Activated T-cell treated with anti-CD3 and anti-CD28 coated beads, Interleukin-2, amount 50 U/mL, for 72 hours (primary cell): ENCODE data around the gene FBLN2. TPM values are rescaled to one million over a fixed set of nuclear protein-coding genes. Genes with fewer than 3 reads are reported as not detected.

ENCODE experiments used
- ATAC-seq, 2 donors: fragments of 150-1000 bp; cut with Tn5 transposase; replicated peaks in 1 of 2; 2 replicates each; pipeline ENCODE4 v1.10.0; 2021; ENCODE audit warnings: moderate library complexity in 2 of 2, mild to moderate bottlenecking in 1 of 2
- DNase-seq, 2 donors: peaks; one replicate each; pipeline ENCODE4 v3.0.0; 2021 to 2022; ENCODE audit warnings: mixed read lengths in 1 of 2
- H3K27ac Mint-ChIP-seq: one replicate; pipeline ENCODE4 v1.8.0; 2022; ENCODE audit warnings: mild to moderate bottlenecking, moderate library complexity, mixed read lengths
- H3K27me3 Mint-ChIP-seq: one replicate; pipeline ENCODE4 v1.8.0; 2022; ENCODE audit warnings: low read depth, mixed read lengths
- H3K36me3 Mint-ChIP-seq, 2 donors: one replicate each; pipeline ENCODE4 v1.8.0; 2022; ENCODE audit warnings: mixed read lengths in 2 of 2, mild to moderate bottlenecking in 1 of 2; ENCODE audit not compliant: insufficient read depth in 2 of 2
- H3K4me1 Mint-ChIP-seq: one replicate; pipeline ENCODE4 v1.8.0; 2022; ENCODE audit warnings: low read depth, mixed read lengths
- H3K4me3 Mint-ChIP-seq, 2 donors: one replicate each; pipeline ENCODE4 v1.8.0; 2022; ENCODE audit warnings: mild to moderate bottlenecking in 2 of 2, mixed read lengths in 2 of 2, moderate library complexity in 2 of 2
- H3K9me3 Mint-ChIP-seq, 2 donors: one replicate each; pipeline ENCODE4 v1.8.0; 2022; ENCODE audit warnings: mixed read lengths in 2 of 2
- total RNA-seq, 2 donors: library from RNA; stranded (reverse); gene quantifications; one replicate each; pipeline ENCODE4 v1.2.3, GENCODE V29; 2022

FBLN2 gene
- total RNA-seq, 2 donors from 2014 or later: 0.49 to 1.1 TPM

DNA sequence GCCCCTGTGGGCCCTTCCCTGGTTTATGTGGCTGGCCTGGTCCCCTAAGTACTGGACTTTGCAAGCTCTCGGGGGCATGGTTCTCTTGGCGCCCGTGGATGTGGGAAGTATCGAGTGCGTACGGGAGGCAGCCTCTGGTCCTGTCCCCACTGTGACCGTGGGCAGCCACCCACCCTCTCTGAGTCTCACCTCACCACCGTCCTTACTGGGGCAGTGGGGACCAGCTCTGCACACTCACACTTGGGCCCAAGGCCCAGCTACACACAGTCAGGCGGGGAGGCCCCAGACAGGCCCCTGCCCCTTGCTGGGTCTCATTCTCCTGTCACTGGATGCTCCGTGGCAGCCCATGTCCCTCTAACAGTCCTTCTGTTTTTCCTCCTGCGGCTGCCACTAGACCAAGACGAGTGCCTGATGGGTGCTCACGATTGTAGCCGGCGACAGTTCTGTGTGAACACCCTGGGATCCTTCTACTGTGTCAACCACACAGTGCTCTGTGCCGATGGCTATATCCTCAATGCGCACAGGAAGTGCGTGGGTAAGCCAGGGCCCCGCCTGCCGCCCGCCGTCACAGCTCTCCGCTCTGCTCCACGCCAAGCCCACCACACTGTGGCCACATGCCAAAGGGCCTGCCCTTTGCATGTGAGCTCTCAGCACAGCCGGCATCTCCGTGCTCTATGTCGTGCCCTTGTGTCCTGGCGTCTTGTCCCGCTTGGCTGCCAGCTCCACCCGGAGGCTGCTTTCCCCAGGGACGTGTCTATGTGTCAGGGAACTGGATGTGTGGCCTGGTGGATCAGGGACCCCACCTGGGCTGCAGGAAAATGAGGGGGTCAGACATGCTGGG is 72.7 kb downstream of the FBLN2 start:
- H3K36me3 Mint-ChIP-seq: no peaks in the 10 kb centered on the region
- peak; percentile 83 to 91 for ATAC-seq
- H3K4me3 Mint-ChIP-seq: peak overlapping the region; percentile 56 to 72

DNA sequence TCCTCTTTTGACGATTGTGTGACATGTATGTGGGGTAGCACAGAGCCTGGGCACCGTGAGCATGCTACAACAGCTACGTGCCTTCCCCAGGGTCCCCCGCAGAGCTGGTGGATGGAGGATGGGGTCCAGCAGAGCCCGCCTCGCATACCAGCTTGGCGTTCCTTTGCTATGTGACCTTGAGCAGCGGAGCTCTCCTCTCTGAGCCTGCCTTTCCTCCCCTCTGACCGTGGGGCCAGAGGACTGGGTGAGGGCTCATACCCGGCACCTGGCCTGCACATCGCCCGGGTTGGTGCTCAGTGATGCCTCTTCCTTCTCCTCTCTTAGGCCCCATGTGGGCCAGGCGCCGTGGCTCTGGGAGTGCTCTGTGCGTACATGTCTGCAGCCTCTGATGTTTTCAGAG is 73.4 kb downstream of the FBLN2 start:
- DNase-seq (no peak), ATAC-seq (no peak)
- Mint-ChIP-seq H3K27ac (no peak overlapping the region), H3K9me3 (no peaks in the 10 kb centered on the region), H3K4me1 (peaks cover 6% of the 10 kb centered on the region), H3K4me3 (no peak overlapping the region), H3K36me3 (no peaks in the 10 kb centered on the region), H3K27me3 (no peaks in the 10 kb centered on the region)

More for the DNA sequence above, 72.7 kb downstream of the FBLN2 start:
- peaks cover 0 to 3% of the 10 kb centered on the region in 2 donors for H3K9me3 Mint-ChIP-seq
- H3K4me1 Mint-ChIP-seq: peaks cover 6% of the 10 kb centered on the region
- no peaks in the 10 kb centered on the region for H3K27me3 Mint-ChIP-seq
- peak overlapping the region; percentile 69 for H3K27ac Mint-ChIP-seq
- peak; percentile 17 to 34 for DNase-seq

DNA sequence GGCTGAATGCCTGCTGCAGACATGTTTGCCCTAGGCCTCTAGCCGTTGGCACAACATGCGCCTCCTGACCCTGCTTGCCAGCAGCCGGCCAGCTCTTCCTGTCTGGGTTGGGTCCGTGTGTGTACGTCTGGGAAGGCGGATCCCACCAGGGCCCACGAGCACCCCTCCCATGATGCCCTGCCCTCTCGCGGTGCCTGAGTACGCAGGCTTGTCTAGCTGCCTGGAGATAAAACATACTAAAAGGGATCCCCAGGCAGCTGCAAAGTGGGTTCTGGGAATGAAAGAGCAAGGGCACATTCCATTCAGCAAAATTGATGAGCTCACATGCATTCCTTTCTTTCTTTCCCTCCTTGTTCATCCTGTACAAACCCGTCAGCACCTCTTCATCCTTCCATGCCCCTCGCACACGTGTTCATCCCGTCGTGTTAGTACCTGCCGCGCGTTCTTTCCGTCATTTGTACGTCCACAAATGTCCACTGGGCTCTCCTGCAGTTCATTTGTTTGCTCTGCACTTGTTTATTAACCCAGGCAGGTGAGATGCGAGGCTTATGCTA is 74.3 kb downstream of the FBLN2 start:
- ATAC-seq: no peak
- Mint-ChIP-seq H3K36me3 (no peaks in the 10 kb centered on the region), H3K27ac (no peak overlapping the region)

DNA sequence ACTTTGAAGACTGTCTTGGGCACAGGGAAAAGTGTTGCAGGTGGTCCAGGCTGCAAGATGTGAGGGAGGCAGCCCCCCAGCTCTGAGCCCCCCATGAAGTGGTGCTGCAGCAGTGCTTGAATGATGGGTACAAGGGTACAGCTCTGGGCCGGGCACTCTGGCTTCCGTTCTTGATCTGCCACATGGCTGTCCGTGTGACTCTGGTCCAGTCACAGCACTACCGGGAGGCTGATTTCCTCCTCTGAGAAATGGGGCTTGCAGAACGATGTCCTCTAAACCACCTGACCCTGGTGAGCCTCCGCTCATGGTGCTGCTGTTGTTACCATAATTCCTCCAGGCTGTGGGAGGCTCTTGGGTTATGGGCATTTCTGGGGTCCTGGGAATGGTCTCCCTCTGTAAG is 75.1 kb downstream of the FBLN2 start:
- no peak overlapping the region for H3K4me3 Mint-ChIP-seq
- no peak for ATAC-seq
- H3K27ac Mint-ChIP-seq: no peak overlapping the region
- peaks cover 6% of the 10 kb centered on the region for H3K4me1 Mint-ChIP-seq
- no peaks in the 10 kb centered on the region for H3K36me3 Mint-ChIP-seq
- H3K9me3 Mint-ChIP-seq: no peaks in the 10 kb centered on the region
- H3K27me3 Mint-ChIP-seq: no peaks in the 10 kb centered on the region
- DNase-seq: no peak

More for the DNA sequence above, 74.3 kb downstream of the FBLN2 start:
- DNase-seq: no peak
- Mint-ChIP-seq H3K4me3 (no peak overlapping the region), H3K27me3 (no peaks in the 10 kb centered on the region), H3K4me1 (peaks cover 6% of the 10 kb centered on the region), H3K9me3 (no peaks in the 10 kb centered on the region)

DNA sequence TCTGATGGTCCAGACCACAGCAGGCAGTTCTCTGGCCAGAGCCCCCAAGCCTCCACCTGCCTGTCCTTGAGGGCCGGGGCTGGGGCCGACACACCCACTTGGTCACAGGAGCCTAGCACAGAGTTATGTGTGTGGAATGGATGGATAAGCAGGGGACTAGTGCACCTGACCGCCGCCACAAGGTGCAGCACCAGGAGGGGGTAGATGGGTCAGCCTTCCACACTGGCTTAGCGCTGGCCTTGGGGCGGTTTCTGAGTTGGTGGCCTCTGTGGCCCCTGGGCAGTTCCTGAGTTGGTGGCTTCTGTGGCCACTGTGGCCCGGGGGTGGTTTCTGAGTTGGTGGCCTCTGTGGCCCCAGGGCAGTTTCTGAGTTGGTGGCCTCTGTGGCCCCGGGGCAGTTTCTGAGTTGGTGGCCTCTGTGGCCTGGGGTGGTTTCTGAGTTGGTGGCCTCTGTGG is 75.8 kb downstream of the FBLN2 start:
- H3K4me3 Mint-ChIP-seq: no peak overlapping the region
- DNase-seq (no peak), ATAC-seq (no peak)
- H3K9me3 Mint-ChIP-seq: no peaks in the 10 kb centered on the region
- H3K27ac Mint-ChIP-seq: no peak overlapping the region
- H3K4me1 Mint-ChIP-seq: peaks cover 6% of the 10 kb centered on the region
- no peaks in the 10 kb centered on the region for H3K36me3 Mint-ChIP-seq
- no peaks in the 10 kb centered on the region for H3K27me3 Mint-ChIP-seq

DNA sequence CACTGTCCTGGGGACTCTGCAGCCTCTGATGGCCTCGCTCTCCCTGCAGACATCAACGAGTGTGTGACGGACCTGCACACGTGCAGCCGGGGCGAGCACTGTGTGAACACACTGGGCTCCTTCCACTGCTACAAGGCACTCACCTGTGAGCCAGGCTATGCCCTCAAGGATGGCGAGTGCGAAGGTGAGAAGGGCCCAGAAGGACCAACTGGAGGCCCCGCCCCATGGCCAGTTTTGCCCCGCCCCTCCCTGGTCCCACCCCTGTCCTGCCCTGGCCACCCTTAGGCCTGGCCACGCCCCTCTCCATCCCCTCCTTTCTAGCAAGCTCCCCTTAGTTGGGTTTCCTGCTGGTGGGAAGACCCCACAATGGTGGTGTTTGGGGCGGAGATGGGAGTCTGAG is 77.5 kb downstream of the FBLN2 start:
- no peak for ATAC-seq
- no peak overlapping the region for H3K27ac Mint-ChIP-seq
- no peaks in the 10 kb centered on the region for H3K9me3 Mint-ChIP-seq
- no peaks in the 10 kb centered on the region for H3K36me3 Mint-ChIP-seq
- no peak overlapping the region for H3K4me3 Mint-ChIP-seq
- DNase-seq: no peak
- no peaks in the 10 kb centered on the region for H3K27me3 Mint-ChIP-seq
- H3K4me1 Mint-ChIP-seq: peaks cover 5% of the 10 kb centered on the region

DNA sequence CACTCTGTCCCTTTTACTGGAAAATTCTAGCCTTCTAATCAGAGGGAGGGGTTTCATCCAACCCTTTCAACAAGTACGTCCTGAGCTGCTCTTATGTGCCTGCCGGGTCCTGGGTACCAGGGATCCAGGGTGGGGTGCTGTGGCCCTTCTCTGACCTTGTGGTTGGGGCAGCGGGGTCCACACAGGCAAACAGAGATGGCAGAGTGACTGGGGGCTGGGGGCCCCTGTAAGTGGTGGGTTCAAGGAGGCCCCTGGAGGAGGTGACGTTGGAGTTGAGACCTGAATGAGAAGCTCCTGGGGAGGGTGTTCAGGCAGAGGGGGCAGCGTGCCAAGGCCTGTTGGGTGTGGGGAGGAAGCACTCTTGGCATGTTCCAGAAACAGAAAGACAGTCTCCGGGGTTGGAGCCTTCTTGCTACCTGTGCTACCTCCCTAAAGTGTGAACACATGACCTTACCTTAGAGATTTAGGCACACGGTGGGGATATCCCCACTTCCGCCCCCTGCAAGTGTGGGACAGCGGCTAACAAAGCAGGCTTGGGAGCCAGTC is 78.1 kb downstream of the FBLN2 start:
- Mint-ChIP-seq H3K9me3 (no peaks in the 10 kb centered on the region), H3K27me3 (no peaks in the 10 kb centered on the region), H3K36me3 (no peaks in the 10 kb centered on the region), H3K4me1 (no peaks in the 10 kb centered on the region), H3K4me3 (no peak overlapping the region), H3K27ac (no peak overlapping the region)
- no peak for DNase-seq
- no peak for ATAC-seq

DNA sequence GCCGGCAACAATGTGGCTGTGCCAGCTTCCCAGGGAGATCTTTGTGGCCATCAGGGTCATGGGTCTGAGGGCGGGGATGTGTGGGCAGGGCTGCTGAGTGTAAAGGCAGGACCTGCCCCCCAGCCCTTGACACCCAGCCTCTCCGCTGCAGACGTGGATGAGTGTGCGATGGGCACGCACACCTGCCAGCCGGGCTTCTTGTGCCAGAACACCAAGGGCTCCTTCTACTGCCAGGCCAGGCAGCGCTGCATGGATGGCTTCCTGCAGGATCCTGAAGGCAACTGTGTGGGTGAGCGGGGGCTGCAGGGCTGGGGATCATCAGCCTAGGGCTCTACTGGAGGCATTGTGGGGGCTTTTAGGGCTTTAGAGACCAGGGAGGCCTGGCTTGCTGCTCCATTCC is 78.8 kb downstream of the FBLN2 start:
- no peak for ATAC-seq
- no peak overlapping the region for H3K27ac Mint-ChIP-seq

DNA sequence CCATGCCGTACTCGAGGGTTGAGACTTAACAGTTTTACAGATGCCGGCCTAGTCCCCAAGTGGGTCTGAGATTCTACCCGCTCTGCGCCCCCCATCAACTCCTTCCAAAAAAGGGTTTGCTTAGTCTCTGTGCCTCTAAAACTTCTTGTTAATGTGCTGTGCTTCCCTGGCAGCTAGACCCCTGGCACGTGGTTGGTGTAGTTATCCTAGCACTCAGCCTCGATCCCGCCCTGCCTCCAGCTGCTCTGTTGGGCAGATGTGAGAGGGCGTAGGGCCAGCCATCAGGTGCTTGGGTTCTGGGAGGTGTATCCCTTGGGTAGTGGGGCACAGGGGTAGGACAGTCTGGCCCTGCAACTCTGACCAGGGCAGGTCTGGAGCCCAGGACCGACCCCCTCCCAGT is 79.5 kb downstream of the FBLN2 start:
- H3K36me3 Mint-ChIP-seq: no peaks in the 10 kb centered on the region
- H3K27ac Mint-ChIP-seq: no peak overlapping the region
- H3K27me3 Mint-ChIP-seq: no peaks in the 10 kb centered on the region
- H3K4me1 Mint-ChIP-seq: no peaks in the 10 kb centered on the region
- no peaks in the 10 kb centered on the region for H3K9me3 Mint-ChIP-seq
- no peak overlapping the region for H3K4me3 Mint-ChIP-seq
- DNase-seq: no peak
- no peak for ATAC-seq

More for the DNA sequence above, 78.8 kb downstream of the FBLN2 start:
- Mint-ChIP-seq H3K27me3 (no peaks in the 10 kb centered on the region), H3K4me3 (no peak overlapping the region), H3K9me3 (no peaks in the 10 kb centered on the region), H3K36me3 (no peaks in the 10 kb centered on the region), H3K4me1 (no peaks in the 10 kb centered on the region)
- DNase-seq: no peak

DNA sequence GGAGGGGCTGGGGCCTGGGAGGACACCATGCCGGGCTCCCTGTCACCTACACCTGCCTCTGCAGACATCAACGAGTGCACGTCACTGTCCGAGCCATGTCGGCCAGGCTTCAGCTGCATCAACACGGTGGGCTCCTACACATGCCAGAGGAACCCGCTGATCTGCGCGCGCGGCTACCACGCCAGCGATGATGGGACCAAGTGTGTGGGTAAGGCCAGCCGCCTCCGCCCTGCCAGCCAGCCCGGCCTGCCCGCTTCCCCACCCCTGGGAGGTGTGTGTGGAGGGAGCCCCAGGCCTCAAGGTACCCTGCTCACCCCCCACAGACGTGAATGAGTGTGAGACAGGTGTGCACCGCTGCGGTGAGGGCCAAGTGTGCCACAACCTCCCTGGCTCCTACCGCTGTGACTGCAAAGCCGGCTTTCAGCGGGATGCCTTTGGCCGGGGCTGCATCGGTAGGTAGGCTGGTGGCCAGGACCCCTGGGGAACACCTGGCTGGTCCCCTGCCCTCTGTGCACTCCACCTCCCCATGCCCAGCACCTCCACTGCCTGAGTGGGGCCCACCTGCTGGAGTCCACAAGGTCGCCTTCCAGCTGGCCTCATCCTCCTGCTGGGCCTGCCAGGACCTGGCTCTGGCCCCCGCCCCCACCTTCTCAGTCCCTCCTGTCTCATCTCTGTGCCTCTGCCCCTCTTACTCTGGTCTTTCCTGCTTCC is 80.1 kb downstream of the FBLN2 start:
- Mint-ChIP-seq H3K9me3 (no peaks in the 10 kb centered on the region), H3K36me3 (no peaks in the 10 kb centered on the region), H3K4me3 (no peak overlapping the region), H3K4me1 (no peaks in the 10 kb centered on the region), H3K27me3 (no peaks in the 10 kb centered on the region), H3K27ac (no peak overlapping the region)
- no peak for DNase-seq
- ATAC-seq: no peak

DNA sequence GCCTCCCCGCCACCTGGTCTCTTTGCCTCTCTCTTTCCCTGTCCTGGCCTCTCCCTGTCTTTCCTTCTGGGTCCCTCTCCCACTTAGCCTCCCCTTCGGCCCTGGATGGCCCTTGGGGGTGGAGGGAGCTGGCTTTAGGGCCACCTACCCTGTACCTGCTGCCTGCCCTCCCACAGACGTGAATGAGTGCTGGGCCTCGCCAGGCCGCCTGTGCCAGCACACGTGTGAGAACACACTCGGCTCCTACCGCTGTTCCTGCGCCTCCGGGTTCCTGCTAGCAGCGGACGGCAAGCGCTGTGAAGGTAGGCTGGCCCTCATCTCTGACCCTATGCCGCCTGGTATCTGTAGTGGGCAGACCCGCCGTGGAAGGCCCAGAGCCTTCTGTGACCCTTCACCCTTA is 80.7 kb downstream of the FBLN2 start:
- ATAC-seq: no peak

DNA sequence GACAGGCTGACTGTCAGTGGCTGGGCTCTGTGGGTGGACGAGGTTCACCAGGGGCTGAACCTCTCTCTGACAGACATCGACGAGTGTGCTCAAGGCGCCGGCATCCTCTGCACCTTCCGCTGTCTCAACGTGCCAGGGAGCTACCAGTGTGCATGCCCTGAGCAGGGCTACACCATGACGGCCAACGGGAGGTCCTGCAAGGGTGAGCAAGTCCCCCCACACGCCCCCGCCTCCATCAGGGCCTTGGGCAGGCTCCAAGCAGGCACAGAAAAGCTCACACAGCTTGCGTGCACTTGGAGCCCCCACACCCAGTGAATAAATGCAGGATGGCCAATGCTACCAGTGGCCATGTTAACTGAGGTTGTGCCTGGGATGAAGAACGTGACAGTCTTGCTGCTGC is 82.3 kb downstream of the FBLN2 start:
- DNase-seq (no peak), ATAC-seq (no peak)
- Mint-ChIP-seq H3K4me3 (no peak overlapping the region), H3K4me1 (no peaks in the 10 kb centered on the region), H3K27me3 (no peaks in the 10 kb centered on the region), H3K27ac (no peak overlapping the region), H3K36me3 (no peaks in the 10 kb centered on the region), H3K9me3 (no peaks in the 10 kb centered on the region)

More for the DNA sequence above, 80.7 kb downstream of the FBLN2 start:
- DNase-seq: no peak
- Mint-ChIP-seq H3K36me3 (no peaks in the 10 kb centered on the region), H3K27me3 (no peaks in the 10 kb centered on the region), H3K4me1 (no peaks in the 10 kb centered on the region), H3K9me3 (no peaks in the 10 kb centered on the region), H3K4me3 (no peak overlapping the region), H3K27ac (no peak overlapping the region)

DNA sequence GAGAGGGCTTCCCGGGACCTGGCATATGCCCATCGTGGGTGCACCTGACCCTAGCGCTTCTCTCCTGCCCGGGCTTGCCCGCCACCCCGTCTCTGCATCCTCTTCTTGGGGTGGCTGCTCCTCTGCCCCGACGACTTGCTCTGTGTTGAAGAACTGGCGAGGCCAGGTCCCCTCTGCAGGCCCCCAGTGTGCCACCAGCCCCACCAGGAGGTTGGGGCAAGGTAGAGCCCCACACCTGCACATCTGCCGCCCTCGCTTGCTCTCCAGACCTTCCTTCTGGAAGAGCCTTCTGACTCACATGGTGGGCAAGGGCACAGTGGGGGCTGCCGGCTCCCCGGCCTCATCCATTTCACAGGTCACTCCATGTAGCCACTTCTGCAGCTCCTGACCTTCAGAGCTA is 84.3 kb downstream of the FBLN2 start:
- no peaks in the 10 kb centered on the region for H3K9me3 Mint-ChIP-seq
- DNase-seq (no peak), ATAC-seq (no peak)
- no peaks in the 10 kb centered on the region for H3K27me3 Mint-ChIP-seq
- no peaks in the 10 kb centered on the region for H3K4me1 Mint-ChIP-seq
- H3K36me3 Mint-ChIP-seq: no peaks in the 10 kb centered on the region
- no peak overlapping the region for H3K27ac Mint-ChIP-seq
- H3K4me3 Mint-ChIP-seq: no peak overlapping the region
